ENCODE data around the gene KANSL1. TPM values are rescaled to one million over a fixed set of nuclear protein-coding genes. Genes with fewer than 3 reads are reported as not detected.

KANSL1 gene
- total and polyA plus RNA-seq, 2 donors (not counting 1 experiment from before 2014, with no cell fraction given): 36.8 to 233 TPM

- no peak overlapping the region for H3K4me3 ChIP-seq (ENCODE audit: control extremely low read depth in 1 of 5, extremely low read depth in 1 of 5, insufficient read depth in 1 of 5, low read depth in 2 of 5, low read length in 4 of 5)
- Mint-ChIP-seq H3K27ac (no peak overlapping the region), H3K27me3 (no peaks in the 10 kb centered on the region), H3K9me3 (ENCODE audit: insufficient read depth) (no peaks in the 10 kb centered on the region), H3K4me3 (no peak overlapping the region), H3K4me1 (peaks cover 71% of the 10 kb centered on the region)
- ChIA-PET CTCF (interaction anchor here (1.4 kb wide), 1 partner anchor 11 kb away, joined by 7 read pairs; no protein-coding TSS in a partner anchor), POLR2A (no interaction called here)
- no peak overlapping the region for H2AFZ ChIP-seq (ENCODE audit: insufficient read depth, low read depth, low read length, poor library complexity, severe bottlenecking)
- TF ChIP-seq CTCF (IDR thresholded peaks at IDR 0.05) (no peak), EZH2 (IDR thresholded peaks at IDR 0.05; ENCODE audit: borderline replicate concordance, insufficient read depth, low read depth, low read length, poor library complexity, severe bottlenecking) (no peak)
- H3K4me2 ChIP-seq (replicated peaks; ENCODE audit: low read depth, low read length, poor library complexity, severe bottlenecking): no peak overlapping the region
- no peak for DNase-seq
- intact Hi-C loops (cut with micrococcal nuclease): no loop called here
- no peak for ATAC-seq (ENCODE audit: low read depth)
- H3K36me3 ChIP-seq (replicated peaks in 1 of 2; ENCODE audit: control extremely low read depth in 1 of 2, control insufficient read depth in 1 of 2, extremely low read depth in 1 of 2, insufficient read depth in 2 of 2, low read length in 1 of 2): peaks cover 0 to 5% of the 10 kb centered on the region in 2 experiments
- H3K9me3 ChIP-seq (ENCODE audit: control extremely low read depth in 1 of 3, control insufficient read depth in 2 of 3, insufficient read depth in 1 of 3, low read length in 2 of 3): no peaks in the 10 kb centered on the region
- peaks cover 13% of the 10 kb centered on the region in 2 donors for H3K4me1 ChIP-seq (ENCODE audit: control insufficient read depth in 2 of 2, insufficient read depth in 2 of 2, low read length in 2 of 2)
- 100% methylated on average over 1 of the region's 4 CpGs for WGBS (ENCODE audit: insufficient coverage)
- no peaks in the 10 kb centered on the region for H3K27me3 ChIP-seq (replicated peaks in 1 of 4; ENCODE audit: control extremely low read depth in 1 of 4, control insufficient read depth in 3 of 4, insufficient read depth in 4 of 4, low read length in 3 of 4)
- H4K20me1 ChIP-seq (ENCODE audit: control insufficient read depth, insufficient read depth, low read length, poor library complexity, severe bottlenecking): peaks cover 98% of the 10 kb centered on the region
- no peak overlapping the region for H3K27ac ChIP-seq (ENCODE audit: low read length in 2 of 2)
- H3K9ac ChIP-seq (ENCODE audit: low read length): no peak overlapping the region
- H3K79me2 ChIP-seq (ENCODE audit: control insufficient read depth, insufficient read depth, low read length): peaks cover 100% of the 10 kb centered on the region
Measured at GRCh38 chr17:46108550-46109110, 84.6 kb downstream of the KANSL1 start.

- intact Hi-C loops (cut with micrococcal nuclease): no loop called here
- Histone ChIP-seq H3K9me3 (ENCODE audit: control extremely low read depth in 1 of 3, control insufficient read depth in 2 of 3, insufficient read depth in 1 of 3, low read length in 2 of 3) (no peaks in the 10 kb centered on the region), H3K4me2 (replicated peaks; ENCODE audit: low read depth, low read length, poor library complexity, severe bottlenecking) (no peak overlapping the region), H3K9ac (ENCODE audit: low read length) (no peak overlapping the region), H3K79me2 (ENCODE audit: control insufficient read depth, insufficient read depth, low read length) (peaks cover 99% of the 10 kb centered on the region), H2AFZ (ENCODE audit: insufficient read depth, low read depth, low read length, poor library complexity, severe bottlenecking) (no peak overlapping the region), H3K4me3 (ENCODE audit: control extremely low read depth in 1 of 5, extremely low read depth in 1 of 5, insufficient read depth in 1 of 5, low read depth in 2 of 5, low read length in 4 of 5) (no peak overlapping the region), H3K4me1 (ENCODE audit: control insufficient read depth in 2 of 2, insufficient read depth in 2 of 2, low read length in 2 of 2) (peaks cover 13% of the 10 kb centered on the region in 2 donors), H3K27me3 (replicated peaks in 1 of 4; ENCODE audit: control extremely low read depth in 1 of 4, control insufficient read depth in 3 of 4, insufficient read depth in 4 of 4, low read length in 3 of 4) (no peaks in the 10 kb centered on the region), H4K20me1 (ENCODE audit: control insufficient read depth, insufficient read depth, low read length, poor library complexity, severe bottlenecking) (peaks cover 96% of the 10 kb centered on the region), H3K36me3 (replicated peaks in 1 of 2; ENCODE audit: control extremely low read depth in 1 of 2, control insufficient read depth in 1 of 2, extremely low read depth in 1 of 2, insufficient read depth in 2 of 2, low read length in 1 of 2) (peaks cover 0 to 5% of the 10 kb centered on the region in 2 experiments), H3K27ac (ENCODE audit: low read length in 2 of 2) (no peak overlapping the region)
- 100% methylated on average over 1 of the region's 2 CpGs for WGBS (ENCODE audit: insufficient coverage)
- CTCF ChIA-PET: interaction anchor here (1.4 kb wide), 1 partner anchor 11 kb away, joined by 7 read pairs; no protein-coding TSS in a partner anchor
- H3K27ac Mint-ChIP-seq: no peak overlapping the region
- H3K4me1 Mint-ChIP-seq: peaks cover 71% of the 10 kb centered on the region
- ATAC-seq (ENCODE audit: low read depth): no peak
- DNase-seq: no peak
- H3K4me3 Mint-ChIP-seq: no peak overlapping the region
- no peaks in the 10 kb centered on the region for H3K9me3 Mint-ChIP-seq (ENCODE audit: insufficient read depth)
- no peak for TF ChIP-seq EZH2 (IDR thresholded peaks at IDR 0.05; ENCODE audit: borderline replicate concordance, insufficient read depth, low read depth, low read length, poor library complexity, severe bottlenecking)
- no peak for TF ChIP-seq CTCF (IDR thresholded peaks at IDR 0.05)
- POLR2A ChIA-PET: no interaction called here
- H3K27me3 Mint-ChIP-seq: no peaks in the 10 kb centered on the region
Measured at GRCh38 chr17:46108120-46108519, 85.1 kb downstream of the KANSL1 start.
